ENCODE measurements around the gene CCM2.

CCM2 gene

DNA sequence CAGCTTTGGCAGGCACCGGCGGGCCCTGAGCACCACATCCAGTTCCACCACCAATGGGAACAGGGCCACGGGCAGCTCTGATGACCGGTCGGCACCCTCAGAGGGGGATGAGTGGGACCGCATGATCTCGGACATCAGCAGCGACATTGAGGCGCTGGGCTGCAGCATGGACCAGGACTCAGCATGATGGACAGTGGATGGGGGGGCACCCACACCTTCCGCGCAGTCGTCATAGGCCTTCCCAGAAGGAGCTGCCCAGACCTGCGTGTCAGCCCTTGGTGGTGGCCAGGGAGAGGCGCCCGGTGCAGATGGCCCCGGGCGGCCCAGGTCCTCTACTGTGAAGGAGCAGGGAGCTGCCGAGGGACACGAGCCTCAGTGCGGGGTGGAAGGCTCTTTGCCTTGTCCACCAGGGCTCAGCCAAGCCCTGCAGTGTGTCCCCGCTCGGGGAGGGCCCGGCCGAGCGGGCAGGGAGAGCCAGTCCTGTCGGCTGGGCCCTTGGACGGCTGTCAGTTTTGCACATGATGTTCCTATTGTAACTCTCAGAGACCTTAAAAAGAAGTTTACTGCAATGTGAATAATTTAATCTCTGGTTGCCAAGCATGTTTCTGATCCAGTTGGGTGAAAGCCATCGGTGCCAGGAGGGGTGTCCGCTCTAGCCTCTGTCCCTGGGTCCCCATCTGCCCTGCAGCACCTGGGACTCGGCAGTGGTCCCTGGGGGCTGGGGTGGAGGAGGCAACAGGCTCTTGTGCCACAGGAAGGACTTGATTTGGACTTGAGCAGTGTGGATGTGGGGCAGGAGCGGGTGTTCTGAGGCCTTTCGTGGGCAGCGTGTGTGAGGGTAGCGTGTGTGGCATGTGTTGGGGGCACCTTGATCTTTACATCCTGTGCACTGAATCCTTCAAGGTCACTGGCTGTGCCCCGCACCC lies 76.1 kb downstream of the CCM2 start:
- H3K4me1 ChIP-seq (ENCODE audit: control insufficient read depth, low read depth, low read length) = no peaks in the 10 kb centered on the region
- no peaks in the 10 kb centered on the region for H3K27me3 ChIP-seq (ENCODE audit: control insufficient read depth, insufficient read depth, low read length)
- no peak overlapping the region for H3K4me3 ChIP-seq (ENCODE audit: low read length)
- H3K36me3 ChIP-seq (ENCODE audit: control insufficient read depth, low read depth, low read length) = peaks cover 33% of the 10 kb centered on the region
- H3K27ac ChIP-seq (ENCODE audit: low read length) = no peak overlapping the region
- H3K9me3 ChIP-seq (ENCODE audit: control insufficient read depth, low read depth, low read length) = no peaks in the 10 kb centered on the region
- no peak overlapping the region for H3K9ac ChIP-seq (ENCODE audit: low read length)

DNA sequence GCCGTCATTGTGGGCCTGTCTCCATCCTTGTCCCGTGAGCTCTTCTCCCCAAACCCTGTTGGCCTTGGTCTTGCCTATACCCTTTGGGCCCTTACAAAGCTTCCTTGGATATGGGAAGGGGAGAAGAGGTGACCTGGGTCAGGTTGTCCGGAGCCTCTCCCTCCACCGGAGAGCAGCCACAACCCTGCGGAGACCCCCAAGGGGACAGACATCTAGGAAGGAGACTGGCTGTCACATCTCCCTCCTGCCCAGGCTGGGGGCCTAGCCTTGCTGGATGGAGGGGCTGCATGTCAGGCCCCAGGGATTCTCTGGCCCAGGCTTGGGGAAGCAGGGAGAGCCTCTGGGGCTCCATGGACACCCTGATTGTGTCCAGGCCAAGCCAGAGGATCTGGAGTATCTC lies 76.9 kb downstream of the CCM2 start:
- H3K27me3 ChIP-seq (ENCODE audit: control insufficient read depth, insufficient read depth, low read length) = no peaks in the 10 kb centered on the region
- H3K9ac ChIP-seq (ENCODE audit: low read length) = no peak overlapping the region
- no peak overlapping the region for H3K4me3 ChIP-seq (ENCODE audit: low read length)
- no peak overlapping the region for H3K27ac ChIP-seq (ENCODE audit: low read length)
- H3K36me3 ChIP-seq (ENCODE audit: control insufficient read depth, low read depth, low read length) = peaks cover 29% of the 10 kb centered on the region
- H3K4me1 ChIP-seq (ENCODE audit: control insufficient read depth, low read depth, low read length) = no peaks in the 10 kb centered on the region
- H3K9me3 ChIP-seq (ENCODE audit: control insufficient read depth, low read depth, low read length) = no peaks in the 10 kb centered on the region

DNA sequence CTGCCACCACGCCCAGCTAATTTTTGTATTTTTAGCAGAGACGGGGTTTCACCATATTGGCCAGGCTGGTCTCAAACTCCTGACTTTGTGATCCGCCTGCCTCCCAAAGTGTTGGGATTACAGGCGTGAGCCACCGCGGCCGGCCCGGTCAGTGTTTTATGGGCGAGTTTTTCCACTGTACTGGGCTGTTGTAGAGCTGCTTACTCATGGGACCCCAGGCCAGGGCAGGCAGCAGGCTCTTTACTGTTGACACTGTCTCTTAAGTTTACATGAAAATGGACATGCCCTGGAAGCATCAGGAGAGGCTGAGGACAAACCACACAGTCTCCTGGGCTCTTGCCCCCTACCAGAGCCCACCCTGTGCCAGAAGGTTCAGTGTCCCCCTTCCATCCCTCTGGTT lies 77.6 kb downstream of the CCM2 start:
- H3K4me3 ChIP-seq (ENCODE audit: low read length) = no peak overlapping the region
- H3K36me3 ChIP-seq (ENCODE audit: control insufficient read depth, low read depth, low read length) = peaks cover 25% of the 10 kb centered on the region
- H3K9me3 ChIP-seq (ENCODE audit: control insufficient read depth, low read depth, low read length) = no peaks in the 10 kb centered on the region
- no peak overlapping the region for H3K9ac ChIP-seq (ENCODE audit: low read length)
- no peak overlapping the region for H3K27ac ChIP-seq (ENCODE audit: low read length)
- no peaks in the 10 kb centered on the region for H3K27me3 ChIP-seq (ENCODE audit: control insufficient read depth, insufficient read depth, low read length)
- H3K4me1 ChIP-seq (ENCODE audit: control insufficient read depth, low read depth, low read length) = no peaks in the 10 kb centered on the region

DNA sequence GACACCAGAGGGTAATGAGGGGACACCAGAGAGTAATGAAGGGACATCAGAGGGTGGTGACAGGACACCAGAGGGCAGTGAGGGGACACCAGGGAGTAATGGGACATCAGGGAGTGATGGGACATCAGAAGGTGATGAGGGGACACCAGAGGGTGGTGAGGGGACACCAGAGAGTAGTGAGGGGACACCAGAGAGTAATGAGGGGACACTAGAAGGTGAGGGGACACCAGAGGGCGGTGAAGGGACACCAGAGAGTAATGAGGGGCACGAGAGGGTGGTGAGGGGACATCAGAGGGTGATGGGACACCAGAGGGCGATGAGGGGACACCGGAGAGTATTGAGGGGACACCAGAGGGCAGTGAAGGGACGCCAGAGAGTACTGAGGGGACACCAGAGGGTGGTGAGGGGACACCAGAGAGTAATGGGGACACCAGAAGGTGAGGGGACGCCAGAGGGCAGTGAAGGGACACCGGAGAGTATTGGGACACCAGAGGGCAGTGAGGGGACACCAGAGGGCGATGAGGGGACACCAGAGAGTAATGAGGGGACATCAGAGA lies 78.2 kb downstream of the CCM2 start:
- Histone ChIP-seq H3K4me1 (ENCODE audit: control insufficient read depth, low read depth, low read length) (no peaks in the 10 kb centered on the region), H3K27me3 (ENCODE audit: control insufficient read depth, insufficient read depth, low read length) (no peaks in the 10 kb centered on the region), H3K36me3 (ENCODE audit: control insufficient read depth, low read depth, low read length) (peaks cover 19% of the 10 kb centered on the region), H3K27ac (ENCODE audit: low read length) (no peak overlapping the region), H3K4me3 (ENCODE audit: low read length) (no peak overlapping the region), H3K9me3 (ENCODE audit: control insufficient read depth, low read depth, low read length) (no peaks in the 10 kb centered on the region), H3K9ac (ENCODE audit: low read length) (no peak overlapping the region)

DNA sequence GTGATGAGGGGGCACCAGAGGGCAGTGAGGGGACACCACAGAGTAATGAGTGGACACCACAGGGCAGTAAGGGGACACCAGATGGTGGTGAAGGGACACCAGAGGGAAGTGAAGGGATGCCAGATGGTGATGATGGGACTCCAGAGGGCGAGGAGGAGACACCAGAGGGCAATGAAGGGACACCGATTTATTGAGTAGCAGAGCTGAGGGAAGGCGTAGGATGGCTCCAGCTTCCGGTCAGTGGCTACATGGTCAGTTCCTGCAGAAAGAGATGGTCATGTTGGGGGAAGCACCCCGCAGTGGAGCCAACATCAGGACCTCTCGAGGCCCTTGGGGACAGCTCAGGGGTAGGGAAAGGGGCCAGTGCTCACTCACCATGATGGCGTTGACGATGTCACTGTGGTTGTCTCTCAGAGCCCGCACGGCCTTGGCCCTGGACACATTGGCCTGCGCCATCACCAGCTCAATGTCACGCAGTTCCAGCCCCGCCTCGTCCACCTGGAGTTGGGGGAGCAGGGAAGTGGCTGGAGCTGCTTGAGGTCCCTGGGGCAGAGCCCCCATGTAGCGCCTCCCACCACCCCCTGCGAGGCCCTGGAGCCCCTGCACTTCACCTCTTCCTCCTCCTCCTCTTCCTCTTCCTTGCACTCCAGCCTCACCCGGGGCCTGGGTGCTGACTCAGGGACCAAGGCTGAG lies 80.4 kb downstream of the CCM2 start:
- H3K9ac ChIP-seq (ENCODE audit: low read length) = no peak overlapping the region
- no peaks in the 10 kb centered on the region for H3K27me3 ChIP-seq (ENCODE audit: control insufficient read depth, insufficient read depth, low read length)
- H3K36me3 ChIP-seq (ENCODE audit: control insufficient read depth, low read depth, low read length) = peaks cover 5% of the 10 kb centered on the region
- H3K4me3 ChIP-seq (ENCODE audit: low read length) = no peak overlapping the region
- H3K4me1 ChIP-seq (ENCODE audit: control insufficient read depth, low read depth, low read length) = no peaks in the 10 kb centered on the region
- H3K9me3 ChIP-seq (ENCODE audit: control insufficient read depth, low read depth, low read length) = no peaks in the 10 kb centered on the region
- H3K27ac ChIP-seq (ENCODE audit: low read length) = no peak overlapping the region

DNA sequence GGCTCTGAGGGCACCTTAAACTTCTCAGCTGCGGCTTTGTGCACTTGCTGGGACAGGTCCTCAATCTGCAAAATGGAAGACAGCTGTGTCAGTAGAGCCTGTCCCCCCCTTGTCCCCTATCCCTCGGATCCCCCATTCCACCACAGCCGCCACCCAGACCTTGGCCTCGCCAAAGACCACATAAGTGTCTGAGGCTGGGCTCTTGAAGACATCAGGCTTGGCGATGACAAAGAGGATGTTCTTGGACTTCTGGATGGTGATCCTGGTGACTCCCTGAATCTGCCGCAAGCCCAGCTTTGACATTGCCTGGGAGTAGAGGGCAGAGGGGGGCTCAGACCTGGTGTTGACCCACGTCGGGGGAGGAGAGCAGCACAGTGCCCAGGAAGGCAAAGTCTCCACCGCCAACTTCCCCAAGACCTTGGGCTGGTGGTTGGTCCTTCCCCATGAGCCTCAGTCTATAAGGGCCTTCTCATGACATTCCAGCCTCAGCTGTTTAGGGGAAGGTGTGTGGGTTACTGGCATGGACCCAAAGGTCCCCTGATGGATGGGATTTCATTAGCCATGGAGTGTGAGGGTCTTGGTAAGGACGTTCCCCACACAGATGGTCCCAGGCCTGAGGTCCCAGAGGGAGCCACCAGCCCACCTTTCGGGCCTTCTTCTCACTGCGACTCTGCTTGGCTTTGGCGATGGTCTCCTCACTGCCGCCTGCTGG lies 81.1 kb downstream of the CCM2 start:
- Histone ChIP-seq H3K27me3 (ENCODE audit: control insufficient read depth, insufficient read depth, low read length) (no peaks in the 10 kb centered on the region), H3K9ac (ENCODE audit: low read length) (no peak overlapping the region), H3K9me3 (ENCODE audit: control insufficient read depth, low read depth, low read length) (no peaks in the 10 kb centered on the region), H3K27ac (ENCODE audit: low read length) (no peak overlapping the region), H3K36me3 (ENCODE audit: control insufficient read depth, low read depth, low read length) (no peaks in the 10 kb centered on the region), H3K4me1 (ENCODE audit: control insufficient read depth, low read depth, low read length) (no peaks in the 10 kb centered on the region), H3K4me3 (ENCODE audit: low read length) (no peak overlapping the region)

DNA sequence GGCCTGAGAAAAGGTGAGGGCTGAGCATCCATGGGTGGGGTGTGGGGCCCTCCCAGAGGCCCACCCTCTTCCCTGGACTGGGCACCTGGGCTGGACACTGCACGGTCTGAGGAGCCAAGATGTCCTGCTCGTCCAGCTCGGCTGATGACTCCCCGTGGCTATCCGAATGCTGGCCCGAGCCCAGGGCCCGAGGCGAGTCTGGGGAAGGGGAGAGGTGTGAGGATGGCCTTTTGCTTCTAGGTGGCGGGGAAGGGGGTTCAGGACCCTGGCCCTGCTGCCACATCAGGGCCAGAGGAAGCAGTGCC lies 81.6 kb downstream of the CCM2 start:
- H3K36me3 ChIP-seq (ENCODE audit: control insufficient read depth, low read depth, low read length) = no peaks in the 10 kb centered on the region
- no peak overlapping the region for H3K4me3 ChIP-seq (ENCODE audit: low read length)
- no peak overlapping the region for H3K9ac ChIP-seq (ENCODE audit: low read length)
- H3K27ac ChIP-seq (ENCODE audit: low read length) = no peak overlapping the region
- H3K27me3 ChIP-seq (ENCODE audit: control insufficient read depth, insufficient read depth, low read length) = no peaks in the 10 kb centered on the region
- no peaks in the 10 kb centered on the region for H3K9me3 ChIP-seq (ENCODE audit: control insufficient read depth, low read depth, low read length)
- H3K4me1 ChIP-seq (ENCODE audit: control insufficient read depth, low read depth, low read length) = no peaks in the 10 kb centered on the region

DNA sequence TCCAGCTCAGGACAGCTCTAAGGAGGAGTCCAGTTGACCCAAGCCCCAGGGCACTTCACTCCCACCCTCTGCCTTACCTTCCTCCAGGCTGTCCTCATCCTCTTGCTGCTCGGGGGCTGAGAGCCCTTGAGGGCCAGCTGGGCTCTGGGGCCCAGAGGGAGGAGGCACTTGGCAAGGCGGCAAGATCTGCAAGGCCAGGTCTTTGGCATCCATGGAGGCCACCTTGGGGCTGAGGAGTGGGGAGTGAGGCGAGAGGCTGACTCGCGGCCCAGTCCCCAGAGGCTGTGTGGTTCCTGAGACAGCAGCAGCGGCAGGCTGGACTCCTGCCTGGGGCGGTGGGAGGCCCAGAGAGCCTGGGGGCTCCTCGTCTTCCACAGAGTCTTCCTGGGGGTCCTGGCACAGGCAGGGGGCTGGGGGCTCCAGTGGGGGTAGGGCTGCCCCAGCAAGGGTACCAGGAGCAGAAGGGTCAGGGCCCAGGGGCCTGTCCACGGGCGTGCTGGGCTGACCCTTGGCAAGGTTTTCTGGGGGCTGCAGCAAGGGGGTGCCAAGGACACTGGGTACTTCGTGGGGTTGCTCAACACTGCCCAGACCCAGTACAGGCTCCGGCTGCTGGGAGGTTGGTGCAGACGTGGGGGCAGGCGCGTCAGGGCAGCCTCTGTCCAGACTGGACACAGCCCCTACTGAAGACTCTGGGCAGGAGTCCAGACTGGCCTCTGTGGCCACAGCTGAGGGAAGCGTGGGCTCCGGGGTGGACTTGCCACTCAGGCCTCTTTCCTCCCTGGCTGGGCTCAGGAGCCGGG lies 82.2 kb downstream of the CCM2 start:
- Histone ChIP-seq H3K4me1 (ENCODE audit: control insufficient read depth, low read depth, low read length) (no peaks in the 10 kb centered on the region), H3K9me3 (ENCODE audit: control insufficient read depth, low read depth, low read length) (no peaks in the 10 kb centered on the region), H3K27ac (ENCODE audit: low read length) (no peak overlapping the region), H3K36me3 (ENCODE audit: control insufficient read depth, low read depth, low read length) (no peaks in the 10 kb centered on the region), H3K27me3 (ENCODE audit: control insufficient read depth, insufficient read depth, low read length) (peaks cover 2% of the 10 kb centered on the region), H3K4me3 (ENCODE audit: low read length) (no peak overlapping the region), H3K9ac (ENCODE audit: low read length) (no peak overlapping the region)

DNA sequence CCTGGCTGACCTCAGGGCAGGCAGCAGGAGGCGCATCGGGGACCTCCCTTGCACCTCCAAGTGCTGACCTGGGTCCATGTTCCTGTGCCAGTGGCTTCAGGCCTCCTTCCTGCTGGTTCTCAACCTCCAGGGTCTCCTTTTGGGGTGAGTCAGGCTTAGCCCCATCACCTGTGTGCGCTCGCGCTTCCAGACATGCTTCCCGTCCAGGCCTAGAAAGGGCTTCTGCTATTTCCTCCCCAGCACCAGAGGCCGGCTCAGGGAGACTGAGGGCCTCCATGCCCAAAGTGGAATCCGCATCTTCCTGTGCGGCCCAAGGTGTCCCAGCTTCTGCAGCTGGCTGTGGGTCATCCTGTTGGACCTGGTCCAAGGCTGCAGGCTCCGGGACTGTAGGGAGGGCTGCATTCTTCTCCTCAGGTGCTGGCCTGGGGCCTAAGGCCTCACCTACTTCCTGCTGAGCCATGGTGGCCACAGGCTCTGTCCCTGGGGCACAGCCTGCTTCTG lies 82.9 kb downstream of the CCM2 start:
- Histone ChIP-seq H3K27ac (ENCODE audit: low read length) (no peak overlapping the region), H3K9ac (ENCODE audit: low read length) (no peak overlapping the region), H3K4me1 (ENCODE audit: control insufficient read depth, low read depth, low read length) (no peaks in the 10 kb centered on the region), H3K27me3 (ENCODE audit: control insufficient read depth, insufficient read depth, low read length) (peaks cover 8% of the 10 kb centered on the region), H3K4me3 (ENCODE audit: low read length) (no peak overlapping the region), H3K9me3 (ENCODE audit: control insufficient read depth, low read depth, low read length) (no peaks in the 10 kb centered on the region), H3K36me3 (ENCODE audit: control insufficient read depth, low read depth, low read length) (no peaks in the 10 kb centered on the region)

DNA sequence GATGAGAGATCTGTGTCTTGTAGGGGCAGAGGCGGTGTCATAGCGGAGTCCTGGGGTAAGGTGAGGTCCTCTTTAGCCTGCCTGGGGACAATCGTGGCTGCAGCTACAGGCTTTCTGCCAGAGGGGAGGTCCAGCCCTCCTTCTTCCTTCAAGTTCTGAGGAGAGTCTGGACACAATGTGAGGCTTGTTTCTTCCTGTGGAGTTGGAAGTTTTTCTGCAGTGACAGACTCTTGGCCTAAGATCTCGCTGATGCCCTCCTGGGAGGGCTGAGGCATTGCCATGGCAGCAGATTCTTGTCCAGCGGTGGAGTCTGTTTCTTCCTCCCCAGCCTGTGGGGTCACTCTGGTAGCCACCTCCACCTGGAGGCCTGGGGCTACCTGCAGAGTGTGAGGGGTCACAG lies 84.3 kb downstream of the CCM2 start:
- Histone ChIP-seq H3K9ac (ENCODE audit: low read length) (no peak overlapping the region), H3K27me3 (ENCODE audit: control insufficient read depth, insufficient read depth, low read length) (peaks cover 15% of the 10 kb centered on the region), H3K27ac (ENCODE audit: low read length) (no peak overlapping the region)

More for the DNA sequence above, 84.3 kb downstream of the CCM2 start:
- Histone ChIP-seq H3K4me3 (ENCODE audit: low read length) (no peak overlapping the region), H3K4me1 (ENCODE audit: control insufficient read depth, low read depth, low read length) (no peaks in the 10 kb centered on the region), H3K36me3 (ENCODE audit: control insufficient read depth, low read depth, low read length) (no peaks in the 10 kb centered on the region), H3K9me3 (ENCODE audit: control insufficient read depth, low read depth, low read length) (no peaks in the 10 kb centered on the region)
